HG02642 (cell line): ENCODE measurements around the gene C6orf120.
"Not testable (repeated sequence)": the region's sequence is repeated elsewhere in the genome, so short reads cannot be mapped to it uniquely, and the experiment has no call there.

Source experiments
- ATAC-seq: cut with Tn5 transposase; IDR thresholded peaks from one replicate; pipeline ENCODE4 v1.9.1; 2021; ENCODE audit warnings: mild to moderate bottlenecking; ENCODE audit not compliant: unreplicated experiment, poor library complexity

C6orf120 gene

DNA sequence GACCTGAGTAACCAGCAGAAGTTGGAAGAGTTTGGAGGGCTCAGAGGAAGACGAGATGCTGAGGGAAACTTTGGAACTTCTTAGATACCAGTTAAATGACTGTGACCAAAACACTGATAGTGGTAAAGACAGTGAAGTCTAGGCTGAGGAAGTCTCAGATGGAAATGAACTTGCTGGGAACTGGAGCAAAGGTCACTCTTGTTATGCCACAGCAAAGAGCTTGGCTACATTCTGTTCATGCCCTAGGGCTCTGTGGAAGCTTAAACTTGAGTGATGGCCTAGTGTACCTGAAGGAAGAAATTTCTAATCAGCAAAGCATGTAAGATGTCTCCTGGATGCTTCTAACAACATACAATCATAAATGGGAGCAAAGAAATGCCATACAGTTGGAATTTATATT is 24.8 kb upstream of the C6orf120 start:
- ATAC-seq: no peak

DNA sequence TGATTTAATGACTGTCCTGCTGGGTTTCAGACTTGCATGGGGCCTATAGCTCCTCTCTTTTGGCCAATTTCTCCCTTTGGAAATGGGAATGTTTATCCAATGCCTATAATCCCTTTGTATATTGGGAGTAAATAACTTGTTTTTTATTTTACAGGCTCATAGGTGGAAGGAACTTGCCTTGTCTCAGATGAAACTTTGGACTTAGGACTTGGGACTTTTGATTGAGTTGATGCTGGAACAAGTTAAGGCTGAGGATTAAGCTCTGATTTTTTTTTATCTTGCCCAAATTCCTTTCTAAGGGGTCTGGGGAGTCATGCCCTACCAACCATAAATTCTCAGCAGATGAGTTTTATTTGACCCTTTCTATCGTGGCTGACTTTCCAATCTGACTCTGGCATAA is 23.6 kb upstream of the C6orf120 start:
- ATAC-seq: no peak

DNA sequence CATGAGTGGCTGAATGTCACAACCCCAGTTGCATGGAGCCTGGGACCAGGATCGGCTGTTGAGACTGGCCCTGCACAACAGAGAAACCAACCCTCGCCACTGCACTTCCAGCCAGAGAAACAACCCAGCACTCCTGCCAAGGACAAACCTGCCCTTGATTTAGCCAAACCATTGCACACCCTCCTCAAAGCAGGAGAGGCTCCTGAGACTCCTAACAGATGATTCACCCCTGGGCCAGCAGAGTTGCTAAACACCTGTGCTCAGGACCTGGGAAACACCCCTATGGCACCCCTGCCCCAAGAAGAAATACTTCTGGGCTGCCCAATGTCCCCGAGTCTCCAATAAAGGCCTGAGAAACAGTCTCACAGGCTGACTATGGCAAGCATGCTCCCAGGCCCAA is 17.9 kb upstream of the C6orf120 start:
- no peak for ATAC-seq

DNA sequence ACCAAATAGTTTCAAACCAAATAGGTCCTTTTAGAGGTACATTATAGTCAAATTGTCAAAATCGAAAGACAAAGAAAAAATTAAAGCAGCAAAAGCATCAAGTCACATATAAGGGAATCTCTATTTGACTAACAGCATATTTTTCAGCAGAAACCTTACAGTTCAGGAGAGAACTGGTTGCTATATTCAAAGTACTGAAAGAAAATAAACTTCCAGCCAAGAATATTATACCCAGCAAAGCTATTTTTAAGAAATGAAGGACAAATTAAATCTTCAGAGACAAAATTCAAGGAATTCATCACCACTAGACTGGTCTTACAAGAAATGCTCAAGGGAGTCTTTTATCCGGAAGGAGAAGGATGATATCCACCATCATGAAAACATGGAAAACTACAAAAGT is 16.1 kb upstream of the C6orf120 start:
- no peak for ATAC-seq

DNA sequence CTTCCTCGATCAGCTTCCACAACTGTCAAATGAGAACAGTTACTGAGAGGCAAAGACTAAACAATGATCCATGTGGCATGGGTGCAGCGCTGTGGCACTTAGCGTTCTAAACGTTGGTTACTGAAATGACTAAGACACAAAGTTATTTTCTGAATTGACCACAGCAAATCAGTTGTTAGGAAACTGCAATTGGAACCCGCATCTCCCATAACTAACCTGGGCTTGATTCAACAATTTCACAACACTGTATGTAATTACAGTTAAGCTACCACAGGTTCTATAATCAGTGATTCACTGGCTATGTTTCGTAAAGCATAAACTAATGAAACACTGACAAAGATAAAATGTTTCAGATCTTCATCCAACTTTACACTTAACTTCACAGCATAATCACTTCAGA is 12.6 kb upstream of the C6orf120 start:
- no peak for ATAC-seq

DNA sequence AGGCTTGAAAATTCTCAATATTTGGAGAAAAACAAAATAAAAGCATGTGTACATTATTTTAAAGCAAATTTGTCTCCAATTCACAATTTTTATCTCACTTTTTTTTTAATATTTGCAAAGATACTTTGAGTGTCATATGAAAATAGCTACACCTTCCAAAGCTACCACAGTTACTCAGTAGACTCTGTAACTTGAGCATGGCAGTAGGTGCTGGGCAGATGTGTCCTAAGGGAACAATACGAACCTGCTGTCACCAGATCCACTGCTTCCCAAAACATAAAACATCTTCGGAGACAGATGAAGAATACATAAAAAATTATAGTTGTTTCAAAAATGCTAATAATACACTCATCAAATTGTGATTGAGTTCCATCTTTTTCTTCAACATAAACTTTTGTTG is 10.7 kb upstream of the C6orf120 start:
- no peak for ATAC-seq

DNA sequence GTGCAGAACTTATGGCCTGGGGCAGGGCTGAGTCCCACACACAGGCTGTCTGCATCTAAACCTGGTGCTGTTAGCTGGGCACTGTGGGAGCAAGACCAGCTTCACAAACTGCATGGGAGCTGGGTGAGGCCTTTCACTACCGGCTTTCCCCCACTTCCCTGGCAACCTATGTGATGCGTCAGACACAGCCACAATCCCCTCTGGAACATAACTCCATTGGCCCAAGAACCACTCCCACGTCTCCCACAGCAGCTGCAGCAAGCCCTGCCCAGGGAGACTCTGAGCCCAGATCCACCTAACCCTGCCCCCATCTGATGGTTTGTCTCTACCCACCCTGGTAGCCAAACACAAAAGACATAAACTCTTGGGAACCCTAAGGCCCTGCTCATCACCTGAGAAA is 9.4 kb upstream of the C6orf120 start:
- no peak for ATAC-seq

DNA sequence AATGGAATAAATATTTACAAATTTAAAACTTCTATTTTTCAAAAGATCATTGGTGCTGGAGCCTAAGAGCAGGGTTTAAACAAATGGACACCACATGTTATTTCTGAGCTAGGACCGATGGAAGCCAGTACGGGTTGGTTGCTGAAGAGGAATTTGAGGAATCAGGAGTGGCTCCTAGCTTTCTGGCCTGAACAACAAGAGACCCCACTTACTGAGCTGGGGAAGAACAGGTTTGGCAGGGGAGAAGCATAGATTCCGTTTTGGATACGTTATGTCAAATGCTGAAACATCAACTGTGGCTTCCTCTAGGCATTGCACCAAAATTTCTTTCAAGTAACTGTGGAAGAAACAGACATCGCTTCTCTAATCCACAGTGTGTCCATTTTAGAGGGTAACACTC is 6.8 kb upstream of the C6orf120 start:
- no peak for ATAC-seq

DNA sequence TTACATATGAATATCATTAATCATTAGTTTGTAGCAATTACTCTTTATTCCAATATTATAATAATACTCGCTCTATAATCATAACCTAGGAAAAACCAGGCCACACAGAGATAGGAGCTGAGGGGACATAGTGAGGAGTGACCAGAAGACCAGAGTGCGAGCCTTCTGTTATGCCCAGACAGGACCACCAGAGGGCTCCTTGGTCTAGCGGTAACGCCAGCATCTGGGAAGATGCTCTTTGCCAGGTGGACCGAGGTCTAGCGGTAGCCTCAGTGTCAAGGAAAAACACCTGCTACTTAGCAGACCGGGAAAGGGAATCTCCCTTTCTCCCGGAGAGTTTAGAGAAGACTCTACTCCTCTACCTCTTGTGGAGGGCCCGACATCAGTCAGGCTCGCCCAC is 4.8 kb upstream of the C6orf120 start:
- ATAC-seq: not testable (repeated sequence)

DNA sequence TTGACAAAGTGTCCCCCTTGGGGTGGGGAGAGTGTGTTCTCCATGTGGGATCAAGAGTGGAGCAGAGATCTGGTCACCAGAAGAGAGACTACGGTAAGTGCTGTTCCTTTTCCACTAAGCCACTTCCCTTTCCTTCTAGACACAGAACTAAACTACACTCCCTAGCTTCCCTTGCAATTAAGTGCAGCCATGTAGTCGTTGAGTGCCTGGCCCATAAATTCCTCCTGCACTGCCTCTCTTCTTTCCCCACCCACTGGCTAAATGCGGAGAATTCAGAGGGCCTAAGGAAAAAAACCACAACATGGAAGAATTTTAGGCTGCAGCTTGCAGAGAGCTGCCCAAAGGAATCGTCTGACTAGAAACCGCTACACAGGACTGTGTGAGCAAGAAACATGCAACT is 1.6 kb upstream of the C6orf120 start:
- no peak for ATAC-seq

DNA sequence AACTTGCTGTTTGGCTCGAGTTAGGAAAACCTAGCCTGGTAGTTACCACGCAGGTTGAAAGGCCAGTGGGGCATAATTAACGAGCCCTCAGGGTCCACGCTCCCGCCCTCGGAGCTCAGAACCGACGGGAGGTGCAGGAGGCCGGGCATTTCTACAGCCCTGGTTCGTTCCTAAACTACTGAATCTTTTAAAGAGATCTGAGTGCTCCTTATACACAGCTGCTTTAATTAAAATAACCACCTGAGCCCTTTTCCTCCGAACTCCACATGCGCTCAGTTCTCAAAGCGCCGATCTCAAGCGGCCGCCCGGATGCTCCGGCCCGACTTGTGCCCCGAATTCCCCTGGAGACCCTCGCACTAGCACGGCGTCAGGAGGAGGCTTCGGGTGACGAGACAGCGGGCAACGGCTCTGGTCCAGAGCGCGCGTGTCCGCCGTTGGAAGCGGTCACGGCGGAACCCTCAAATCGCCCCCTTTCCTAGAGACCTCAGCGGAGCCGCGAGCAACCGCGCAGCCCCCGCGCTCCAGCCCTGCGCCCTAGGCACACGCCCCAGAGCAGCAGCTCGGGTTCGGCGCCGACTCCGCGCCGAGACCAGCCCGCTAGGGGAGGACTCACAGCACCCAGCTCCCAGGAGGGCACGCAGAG is 494 bp upstream of the C6orf120 start:
- peak; percentile 18 for ATAC-seq

DNA sequence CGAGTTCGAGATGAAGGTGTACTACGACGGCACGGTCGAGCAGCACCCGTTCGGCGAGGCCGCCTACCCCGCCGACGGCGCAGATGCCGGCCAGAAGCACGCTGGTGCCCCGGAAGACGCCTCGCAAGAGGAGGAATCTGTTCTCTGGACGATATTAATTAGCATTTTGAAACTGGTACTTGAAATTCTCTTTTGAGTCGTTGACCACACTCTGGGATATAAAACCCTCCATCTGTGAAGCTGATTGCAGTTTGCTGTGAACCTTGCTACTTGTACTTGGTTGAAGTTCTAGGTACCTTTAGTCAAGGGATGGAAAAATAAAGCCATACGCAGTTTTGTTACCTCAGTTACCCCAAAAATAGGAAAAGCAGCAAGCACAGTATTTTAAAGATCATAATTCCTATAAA is 917 bp downstream of the C6orf120 start:
- no peak for ATAC-seq

DNA sequence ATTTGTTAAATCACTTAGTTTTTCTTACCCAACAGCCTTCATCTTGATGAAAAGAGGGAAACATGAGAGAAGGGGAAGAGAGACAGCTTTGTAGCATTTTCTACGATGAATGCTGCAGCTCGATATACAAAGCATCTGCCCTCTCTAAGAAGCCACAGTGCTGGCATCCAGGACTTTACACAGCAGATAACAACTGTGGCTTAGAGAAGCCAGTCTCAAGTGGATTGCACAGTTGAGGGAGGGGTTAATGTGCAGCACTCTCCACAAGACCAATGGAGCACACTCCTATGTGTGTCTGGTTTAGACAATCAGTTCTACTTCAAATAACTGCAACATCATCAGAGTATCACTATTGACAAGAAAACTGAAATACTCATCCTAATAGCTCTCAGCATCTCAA is 5.8 kb downstream of the C6orf120 start:
- ATAC-seq: no peak

DNA sequence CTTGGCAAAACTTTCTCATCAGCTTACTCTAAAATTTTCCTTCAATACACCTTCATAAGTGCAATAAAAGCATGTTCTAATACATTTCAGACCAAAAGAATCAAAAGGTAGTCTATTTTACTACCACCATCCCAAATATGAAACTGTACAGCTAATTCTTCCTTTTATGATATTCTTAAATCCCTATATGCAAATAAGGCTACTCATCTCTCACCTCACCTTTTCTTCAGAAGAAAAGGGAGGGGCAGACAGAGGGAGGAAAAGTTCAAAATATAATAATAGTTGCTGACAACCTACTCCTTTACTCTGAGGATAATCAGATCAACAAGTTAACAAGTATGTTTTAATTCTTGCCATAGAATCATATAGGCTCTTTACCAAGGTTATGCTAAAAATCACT is 7.4 kb downstream of the C6orf120 start:
- ATAC-seq: no peak

DNA sequence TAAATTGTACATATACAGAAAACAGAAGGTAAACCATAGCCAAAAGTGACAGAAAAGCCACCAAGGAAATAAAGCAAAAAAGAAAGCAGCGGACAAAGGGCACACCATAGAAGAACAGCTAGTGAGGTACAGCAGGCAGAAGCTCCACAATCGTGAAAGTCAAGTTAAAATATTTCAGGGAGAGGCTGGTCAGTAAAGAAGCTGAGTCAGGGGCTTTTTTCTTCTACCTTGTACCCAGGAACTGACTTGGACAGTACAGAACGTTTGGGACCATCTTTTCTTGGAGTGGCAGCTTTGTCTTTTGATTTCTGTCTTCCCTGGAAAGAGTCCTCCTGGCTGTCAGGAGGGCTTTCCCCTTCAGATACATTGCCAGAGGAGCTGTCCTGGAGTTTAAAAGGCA is 8.1 kb downstream of the C6orf120 start:
- no peak for ATAC-seq

DNA sequence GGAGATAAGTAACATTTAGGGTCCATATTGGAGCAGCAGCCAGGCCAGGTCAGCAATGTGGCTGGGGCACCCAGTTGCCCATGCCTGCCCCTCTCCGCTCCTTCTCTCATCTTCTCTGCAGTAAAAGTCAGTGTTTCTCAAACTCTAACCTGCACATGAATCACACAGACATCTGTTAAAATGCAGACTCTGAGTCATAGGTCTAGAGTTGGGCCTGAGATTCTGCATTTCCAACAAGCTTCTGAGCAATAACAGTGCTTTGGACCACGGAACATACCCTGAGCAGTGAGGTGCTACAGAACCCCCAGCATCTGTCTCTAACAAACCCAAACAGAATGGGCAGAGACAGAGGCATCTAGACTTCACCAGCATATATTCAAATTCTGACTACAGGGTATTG is 12.3 kb downstream of the C6orf120 start:
- no peak for ATAC-seq

DNA sequence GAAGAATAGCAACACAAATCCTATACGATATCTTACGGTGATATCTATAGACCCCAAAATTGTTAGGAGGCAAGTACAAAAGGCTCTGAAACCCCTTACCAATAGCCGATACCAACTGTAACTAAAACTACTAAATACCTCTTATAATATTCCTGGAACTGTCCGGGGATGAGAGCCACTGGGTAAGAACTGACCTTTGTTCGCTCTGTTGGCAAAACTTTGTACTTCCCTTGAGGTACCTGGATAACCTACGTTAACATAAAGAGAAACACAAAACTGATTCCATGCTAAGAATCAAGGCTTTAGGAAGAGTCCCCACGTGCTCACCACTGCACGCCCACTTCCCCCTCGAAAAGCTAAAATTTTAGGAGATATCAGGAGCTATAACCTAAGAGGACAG is 12.7 kb downstream of the C6orf120 start:
- no peak for ATAC-seq

DNA sequence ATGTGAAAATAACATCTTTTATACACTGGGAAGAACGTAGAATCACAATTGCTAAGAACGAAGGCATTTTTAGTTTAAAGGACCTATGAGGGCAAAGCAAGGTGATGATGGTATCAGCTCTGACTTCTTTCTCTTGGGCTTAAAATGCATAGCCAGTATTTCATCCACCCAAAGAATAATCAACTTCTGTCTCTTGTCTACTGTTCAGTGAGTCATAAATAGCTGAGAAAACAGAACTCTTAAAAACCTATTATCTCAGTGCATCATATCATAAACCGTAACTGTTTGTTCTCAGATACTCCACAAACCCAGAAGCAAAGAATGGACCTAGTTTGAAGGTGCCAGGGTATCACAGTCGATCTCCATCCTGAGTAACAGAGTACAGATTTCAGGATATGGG is 17.2 kb downstream of the C6orf120 start:
- no peak for ATAC-seq

DNA sequence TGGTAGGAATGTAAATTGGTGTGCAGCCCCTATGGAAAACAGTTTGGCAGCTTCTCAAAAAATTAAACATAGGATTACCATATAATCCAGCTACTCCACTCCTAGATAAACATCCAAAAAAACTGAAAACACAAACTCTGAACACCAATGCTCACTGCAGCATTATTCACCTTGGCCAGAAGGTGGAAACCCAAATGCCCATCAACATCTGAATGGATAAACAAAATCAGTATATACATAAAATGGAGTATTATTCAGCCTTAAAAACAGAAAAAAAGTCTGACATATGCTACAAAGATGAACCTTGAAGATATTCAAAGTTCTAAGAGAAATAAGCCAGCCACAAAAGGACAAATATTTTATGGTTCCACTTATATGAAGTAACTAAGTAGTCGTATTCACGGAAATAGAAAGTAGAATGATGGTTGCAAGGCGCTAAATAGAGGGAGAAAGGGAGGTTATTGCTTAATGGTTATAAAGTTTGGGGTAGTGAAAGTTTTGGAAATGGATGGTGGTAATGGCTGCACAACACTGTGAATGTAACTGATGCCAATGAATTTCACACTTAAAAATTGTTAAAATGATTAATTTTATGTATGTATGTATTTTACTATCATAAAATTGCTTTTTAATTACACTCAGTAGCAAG is 18.4 kb downstream of the C6orf120 start:
- no peak for ATAC-seq

DNA sequence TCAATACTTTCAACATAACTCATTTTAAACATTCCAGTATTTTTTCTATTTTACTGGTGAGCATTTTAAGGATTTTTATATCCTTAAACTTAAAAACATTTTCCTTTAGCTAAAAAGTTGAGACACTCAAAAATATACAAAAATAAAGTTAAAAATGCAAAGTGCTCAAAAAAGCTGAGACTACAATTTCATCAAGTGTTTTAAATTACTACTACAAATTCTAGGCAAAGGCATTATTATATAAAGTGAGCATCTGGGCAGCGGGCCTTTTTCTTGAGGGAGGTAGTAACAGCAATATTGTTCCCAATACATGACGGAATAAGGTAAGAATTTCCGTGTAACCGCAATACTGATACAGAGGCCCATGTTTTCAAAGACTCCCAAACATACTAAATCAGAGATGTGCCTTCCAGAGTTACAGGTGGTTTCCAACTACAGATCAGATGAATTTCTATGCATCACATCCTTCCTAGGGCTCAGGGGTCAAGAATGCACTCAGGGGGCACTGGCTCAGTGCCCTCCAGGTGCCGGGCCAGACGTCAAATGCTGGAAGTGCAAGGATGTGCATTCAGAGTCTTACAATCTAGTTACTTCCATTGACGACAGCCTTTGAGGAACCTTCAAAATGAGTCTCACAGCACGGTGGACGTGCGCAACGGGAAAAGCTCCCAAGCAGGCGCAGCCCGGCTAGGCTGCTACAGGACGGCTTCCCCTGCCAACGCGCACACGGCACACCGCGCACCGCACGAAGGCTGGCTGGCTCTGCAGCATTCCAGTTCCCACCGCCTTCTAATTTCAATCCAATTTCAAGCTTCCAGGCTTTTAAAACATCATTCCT is 20.7 kb downstream of the C6orf120 start:
- ATAC-seq: peak; percentile 18

DNA sequence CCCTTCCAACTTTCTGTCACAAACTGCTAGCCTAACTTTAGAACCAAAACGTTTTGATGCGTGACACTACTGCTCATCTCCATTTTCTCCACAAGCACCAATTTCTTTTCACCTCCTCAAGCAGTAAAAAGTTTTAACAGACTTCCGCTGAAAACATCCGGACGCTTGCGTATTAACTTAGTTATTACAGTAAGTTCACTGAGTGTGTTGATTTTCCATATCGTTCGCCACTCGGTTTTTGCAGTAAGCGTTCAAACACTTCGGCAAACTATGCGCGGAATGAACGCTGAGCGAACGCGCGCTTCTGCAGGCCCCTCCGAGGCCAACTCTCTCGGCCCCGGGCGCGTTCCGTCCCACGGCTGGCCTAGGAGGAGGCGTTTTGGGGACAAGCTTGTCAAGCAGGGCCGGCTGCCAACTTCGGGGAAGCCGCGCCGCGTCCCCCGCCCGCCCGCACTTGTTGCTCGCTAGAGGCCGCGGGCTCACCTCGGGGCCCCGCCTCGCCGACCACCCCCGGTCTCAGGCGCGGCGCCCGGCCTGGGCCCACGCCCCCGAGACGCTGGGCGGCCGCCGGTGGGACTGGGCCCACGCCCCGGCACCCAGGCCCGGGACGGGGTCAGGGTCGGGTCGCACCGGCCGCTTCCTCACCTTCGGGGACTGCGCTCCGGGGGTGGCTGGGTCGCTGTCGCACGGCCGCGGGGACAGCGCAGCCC is 21.4 kb downstream of the C6orf120 start:
- peak; percentile 42 for ATAC-seq
